Stomach (tissue), 9 donors: ENCODE measurements around the gene EWSR1. TPM values are rescaled to one million over a fixed set of nuclear protein-coding genes. Genes with fewer than 3 reads are reported as not detected.

Source experiments
- DNase-seq, 2 donors: peaks; one replicate each; pipeline versions ENCODE4 v3.0.0 to v3.0.0-alpha.2; 2013 to 2019
- H3K27ac ChIP-seq, 5 donors: fragments of 200-600 bp in 4 of 5; sonication (generic) in 4 of 5; one replicate each; pipeline ENCODE4 v1.5.1; 2013 to 2019; ENCODE audit warnings: mild to moderate bottlenecking in 1 of 5, moderate library complexity in 1 of 5
- H3K27me3 ChIP-seq, 3 donors: fragments of 200-600 bp; sonication (generic); one replicate each; pipeline ENCODE4 v1.5.1; 2017 to 2019; ENCODE audit warnings: mixed run types in 1 of 3
- H3K36me3 ChIP-seq, 4 donors: fragments of 200-600 bp; sonication (generic); 1 replicate in 3 of 4; 2 replicates in 1 of 4; pipeline ENCODE4 v1.5.1; 2016 to 2019
- H3K4me1 ChIP-seq, 4 donors: fragments of 200-600 bp; sonication (generic); one replicate each; pipeline ENCODE4 v1.5.1; 2016 to 2019
- H3K4me3 ChIP-seq, 4 donors: fragments of 200-600 bp; sonication (generic) in 3 of 4; one replicate each; pipeline ENCODE4 v1.5.1; 2016 to 2019; ENCODE audit warnings: mild to moderate bottlenecking in 1 of 4
- H3K9me3 ChIP-seq, 4 donors: fragments of 200-600 bp; sonication (generic); one replicate each; pipeline ENCODE4 v1.5.1; 2016 to 2019
- CTCF ChIP-seq, 7 experiments: fragments of 450-650 bp in 4 of 7; fragments of 200-600 bp in 3 of 7; sonication (generic) in 3 of 7; IDR thresholded peaks; one replicate each; pipeline ENCODE4 v1.5.1; 2016 to 2019; ENCODE audit warnings: antibody characterized with exemption in 7 of 7, control low read depth in 2 of 7, mild to moderate bottlenecking in 1 of 7
- EP300 ChIP-seq: sonication (generic); formaldehyde crosslinking; IDR thresholded peaks from one replicate; pipeline ENCODE4 v1.6.1; 2017; ENCODE audit warnings: antibody characterized with exemption
- POLR2A ChIP-seq, 4 donors: fragments of 450-650 bp; IDR thresholded peaks; one replicate each; pipeline ENCODE4 v1.6.1; 2016; ENCODE audit warnings: antibody characterized with exemption in 4 of 4, control low read depth in 2 of 4, mild to moderate bottlenecking in 1 of 4, moderate library complexity in 1 of 4
- POLR2AphosphoS5 ChIP-seq, 3 donors: sonication (generic); formaldehyde crosslinking; IDR thresholded peaks; one replicate each; pipeline ENCODE4 v1.6.1; 2016; ENCODE audit warnings: antibody characterized with exemption in 3 of 3
- WGBS, 5 donors: extraction: QIAGEN DNeasy Blood & Tissue Kit in 3 of 5; methylation state at CpG; one replicate each; pipeline versions ENCODE4 v1.1.5 to v1.1.7; 2013 to 2018; 5-methylcytosine and 5-hydroxymethylcytosine counted together
- intact Hi-C: fragments of 100-400 bp; cut with DNase I; formaldehyde crosslinking; loops from one replicate; pipeline ENCODE4 v1.15.1; 2023; ENCODE audit warnings: low total_unique reads
- polyA plus RNA-seq, 3 donors: library from polyadenylated mRNA; stranded (reverse); fragments of 200-250 nt; gene quantifications; one replicate each; pipeline ENCODE4 v1.2.3, GENCODE V29; 2013
- total RNA-seq, 5 donors: library from RNA; depleted of rRNA; stranded (reverse); fragments of >200 nt; gene quantifications; one replicate each; pipeline versions ENCODE4 v1.1.0 to v1.2.3, GENCODE V29; 2014 to 2016
- donor health status: healthy with polysubstance abuse.
- donor health status: Bipolar disorder and iron deficiency.
- donor health status: healthy.

Gene EWSR1
- total and polyA plus RNA-seq, 8 donors, result 97.7 to 376 (median 161) TPM

- peak; percentile 81 to 95 for DNase-seq
- intact Hi-C loops, result no loop called here
- Histone ChIP-seq H3K4me3 (peak within 1 kb of the TSS; percentile 62 to 93 (median 90)), H3K4me1 (peaks cover 52 to 84% (median 74%) of the 10 kb centered on the region in 4 donors), H3K36me3 (peaks cover 0 to 6% (median 3%) of the 10 kb centered on the region in 4 donors), H3K27me3 (peaks cover 0 to 7% (median 0%) of the 10 kb centered on the region in 3 donors), H3K9me3 (no peaks in the 10 kb centered on the region), H3K27ac (peak within 1 kb of the TSS; percentile 71 to 91 (median 89))
- WGBS, 5 donors, result 0 to 1% (median 0%) methylated on average over 23 to 40 of the region's 40 CpGs
- no peak for TF ChIP-seq EP300
- peak in 5 of 7 experiments; percentile 41 to 76 (median 65) for TF ChIP-seq CTCF (IDR thresholded peaks at IDR 0.05)
- peak in 2 of 3 donors; percentile 18 to 59 for TF ChIP-seq POLR2AphosphoS5 (IDR thresholded peaks at IDR 0.05)
Measured at GRCh38 chr22:29306175-29306834, 38.2 kb downstream of the EWSR1 start, which contains the start of gene GAS2L1. Gene GAS2L1 (plus strand): TSS chr22:29306650. CDS start chr22:29308106, 1,456 bp downstream.

GRCh38 chr22:29306835-29307595 lies 38.9 kb downstream of the EWSR1 start:
- Histone ChIP-seq H3K36me3 (no peaks in the 10 kb centered on the region), H3K9me3 (no peaks in the 10 kb centered on the region), H3K27ac (peak overlapping the region; percentile 71 to 91 (median 89)), H3K4me3 (peak overlapping the region; percentile 62 to 93 (median 90)), H3K27me3 (peaks cover 0 to 7% (median 0%) of the 10 kb centered on the region in 3 donors), H3K4me1 (peaks cover 59 to 88% (median 78%) of the 10 kb centered on the region in 4 donors)
- WGBS, 5 donors, result 3 to 15% (median 8%) methylated on average over 23 to 83 of the region's 83 CpGs
- intact Hi-C loops, result no loop called here
- TF ChIP-seq EP300, result no peak
- peak; percentile 26 to 50 (median 30) for TF ChIP-seq POLR2AphosphoS5 (IDR thresholded peaks at IDR 0.05)
- peak; percentile 83 to 93 for DNase-seq

- Histone ChIP-seq H3K27ac (peak overlapping the region; percentile 71 to 91 (median 89)), H3K4me3 (peak overlapping the region; percentile 62 to 93 (median 90)), H3K9me3 (no peaks in the 10 kb centered on the region), H3K27me3 (peaks cover 0 to 8% (median 0%) of the 10 kb centered on the region in 3 donors), H3K36me3 (no peaks in the 10 kb centered on the region), H3K4me1 (peaks cover 57 to 85% (median 73%) of the 10 kb centered on the region in 4 donors)
- TF ChIP-seq CTCF (IDR thresholded peaks at IDR 0.05) (no peak), EP300 (no peak), POLR2AphosphoS5 (IDR thresholded peaks at IDR 0.05) (no peak)
- WGBS, 5 donors, result 57 to 73% (median 60%) methylated on average over 14 to 20 of the region's 20 CpGs
- peak in 1 of 2 donors; percentile 45 for DNase-seq
- intact Hi-C loops, result no loop called here
Measured at GRCh38 chr22:29307596-29308147, 39.6 kb downstream of the EWSR1 start.

GRCh38 chr22:29308148-29308790 lies 40.2 kb downstream of the EWSR1 start:
- DNase-seq, result no peak

More at GRCh38 chr22:29308148-29308790, 40.2 kb downstream of the EWSR1 start:
- H3K4me1 ChIP-seq, result peaks cover 57 to 83% (median 72%) of the 10 kb centered on the region in 4 donors
- H3K36me3 ChIP-seq, result no peaks in the 10 kb centered on the region
- intact Hi-C loops, result no loop called here
- 42 to 73% (median 51%) methylated on average over 8 to 50 of the region's 50 CpGs for WGBS, 5 donors
- H3K9me3 ChIP-seq, result no peaks in the 10 kb centered on the region
- H3K4me3 ChIP-seq, result peak overlapping the region; percentile 62 to 93 (median 90)
- H3K27me3 ChIP-seq, result peaks cover 0 to 14% (median 4%) of the 10 kb centered on the region in 3 donors
- TF ChIP-seq CTCF (IDR thresholded peaks at IDR 0.05), result no peak
- no peak for TF ChIP-seq POLR2AphosphoS5 (IDR thresholded peaks at IDR 0.05)
- no peak for TF ChIP-seq EP300
- TF ChIP-seq POLR2A (IDR thresholded peaks at IDR 0.05), result no peak
- H3K27ac ChIP-seq, result peak overlapping the region; percentile 49 to 91 (median 89)
